Panc1 (cell line): ENCODE data around the gene CGREF1. TPM values are rescaled to one million over a fixed set of nuclear protein-coding genes. Genes with fewer than 3 reads are reported as not detected.

Experiments used
- ATAC-seq: fragments of 200-7000 bp; cut with Tn5 transposase; 2 replicates; pipeline ENCODE4 v1.9.1; 2020; ENCODE audit warnings: mild to moderate bottlenecking, moderate library complexity
- BruUV-seq: library from RNA; stranded (reverse); fragments of 400-500 nt; replicated peaks from 2 replicates; lab custom pipeline; 2021; lab: Mats Ljungman, UMichigan
- CTCF ChIA-PET: fragments of 300-600 bp; sonication (Branson Sonifier 250); formaldehyde crosslinking; loops from one replicate; lab custom pipeline; 2022; ENCODE audit warnings: antibody characterized with exemption; lab: Charles Lee
- POLR2A ChIA-PET: fragments of 300-600 bp; sonication (Branson Sonifier 250); formaldehyde crosslinking; loops from one replicate; lab custom pipeline; 2022; ENCODE audit warnings: antibody characterized with exemption; lab: Charles Lee
- DNase-seq: peaks from one replicate; pipeline ENCODE4 v3.0.0-alpha.2; 2010; ENCODE audit warnings: low read depth, low spot score
- H3K27ac ChIP-seq: 2 replicates; pipeline ENCODE4 v1.5.1; 2011; ENCODE audit warnings: mild to moderate bottlenecking, low read length, inconsistent platforms
- H3K27me3 ChIP-seq: fragments of 200-500 bp; sonication (Bioruptor generic); 2 replicates; pipeline ENCODE4 v1.6.0; 2014; ENCODE audit warnings: low read length, inconsistent platforms; ENCODE audit not compliant: control insufficient read depth, insufficient read depth
- H3K36me3 ChIP-seq: fragments of 200-500 bp; sonication (Bioruptor generic); 2 replicates; pipeline ENCODE4 v1.5.1; 2014; ENCODE audit warnings: inconsistent platforms, mild to moderate bottlenecking, low read length, moderate library complexity; ENCODE audit not compliant: control insufficient read depth, insufficient read depth
- H3K4me1 ChIP-seq: 2 replicates; pipeline ENCODE4 v1.5.1; 2011; ENCODE audit warnings: inconsistent platforms, mild to moderate bottlenecking, low read length, moderate library complexity; ENCODE audit not compliant: control insufficient read depth, insufficient read depth
- H3K4me3 ChIP-seq, 2 experiments: 2 replicates each; pipeline ENCODE4 v1.5.1; 2011 to 2012; ENCODE audit warnings: low read depth in 2 of 2, low read length in 2 of 2, mild to moderate bottlenecking in 2 of 2, inconsistent platforms in 1 of 2, moderate library complexity in 1 of 2
- H3K9me3 ChIP-seq: fragments of 200-500 bp; sonication (Bioruptor generic); 2 replicates; pipeline ENCODE4 v1.5.1; 2014; ENCODE audit warnings: low read depth, mild to moderate bottlenecking, inconsistent platforms, low read length, moderate library complexity; ENCODE audit not compliant: control insufficient read depth, insufficient read depth
- POLR2AphosphoS5 ChIP-seq: IDR thresholded peaks from 2 replicates; pipeline ENCODE4 v1.6.1; 2012; ENCODE audit warnings: mild to moderate bottlenecking, low read depth, low read length, moderate library complexity
- SIN3A ChIP-seq: IDR thresholded peaks from 2 replicates; pipeline ENCODE4 v1.6.1; 2012; ENCODE audit warnings: low read depth, mild to moderate bottlenecking, low read length, moderate library complexity, borderline replicate concordance; ENCODE audit not compliant: insufficient read depth
- TCF7L2 ChIP-seq: IDR thresholded peaks from 2 replicates; pipeline ENCODE4 v1.6.1; 2011; ENCODE audit warnings: mild to moderate bottlenecking, low read depth, low read length, inconsistent platforms
- in situ Hi-C: cut with HindIII; loops from 2 replicates; pipeline ENCODE4 v1.10.0; 2016; ENCODE audit warnings: low sequenced_read_pairs, low pct_unique_long_range_greater_than_20kb
- intact Hi-C: fragments of 100-400 bp; cut with micrococcal nuclease; formaldehyde crosslinking; loops from one replicate; pipeline ENCODE4 v1.10.0; 2022; ENCODE audit not compliant: unreplicated experiment
- total RNA-seq: library from RNA; stranded (reverse); gene quantifications from one replicate; pipeline ENCODE4 v1.2.1, GENCODE V29; 2021; ENCODE audit not compliant: unreplicated experiment
- TF ChIP-seq, protein P1 (sequence below): fragments of 450-650 bp; IDR thresholded peaks from 2 replicates; pipeline ENCODE4 v1.5.1; 2017; ENCODE audit warnings: mild to moderate bottlenecking
- TF ChIP-seq, protein P2 (sequence below), 2 experiments: IDR thresholded peaks; 2 replicates each; pipeline ENCODE4 v1.6.1; 2011 to 2012; ENCODE audit warnings: low read depth in 2 of 2, control low read depth in 1 of 2, low read length in 1 of 2, mild to moderate bottlenecking in 1 of 2, moderate library complexity in 1 of 2; ENCODE audit not compliant: insufficient read depth in 1 of 2

Gene CGREF1
- total RNA-seq, 1 experiment from 2014 or later: 10.1 TPM

DNA sequence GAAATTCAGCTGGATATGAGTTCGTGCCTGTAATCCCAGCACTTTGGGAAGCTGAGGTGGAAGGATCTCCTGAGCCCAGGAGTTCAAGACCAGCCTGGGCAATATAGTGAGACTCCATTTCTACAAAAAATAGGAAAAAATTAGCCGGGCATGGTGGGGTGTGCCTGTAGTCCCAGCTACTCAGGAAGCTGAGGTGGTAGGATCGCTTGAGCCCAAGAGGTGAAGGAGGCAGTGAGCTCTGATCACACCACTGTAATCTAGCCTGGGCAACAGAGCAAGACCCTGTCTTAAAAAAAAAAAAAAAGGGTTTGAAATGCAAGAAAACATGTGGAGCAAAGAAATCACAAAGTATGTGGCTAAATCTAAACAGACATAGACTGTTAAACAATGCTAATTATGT is 9.8 kb downstream of the CGREF1 start:
- BruUV-seq: no TSS peak

DNA sequence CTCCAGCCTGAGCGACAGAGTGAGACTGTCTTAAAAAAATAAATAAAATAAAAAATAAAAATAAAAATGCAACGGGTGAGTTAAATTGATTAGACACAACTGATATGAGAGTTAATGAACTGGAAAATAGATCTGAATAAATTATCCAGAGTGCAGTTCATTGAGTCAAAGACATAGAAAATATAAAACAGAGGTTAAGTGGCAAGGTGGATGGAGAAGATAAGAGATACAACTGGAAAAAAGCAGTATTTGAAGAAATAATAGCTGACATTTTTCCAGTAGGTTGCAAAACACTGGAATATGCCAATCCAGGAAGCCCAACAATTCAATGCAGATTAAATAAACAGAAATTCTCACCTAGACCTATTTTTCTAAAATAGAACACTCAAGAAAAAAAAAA is 10.7 kb downstream of the CGREF1 start:
- ChIA-PET POLR2A (interaction anchor here (0.6 to 0.7 kb wide), 3 partner anchors 30 to 201 kb away, joined by 3 read pairs; no protein-coding TSS in a partner anchor), CTCF (interaction anchor here (0.7 kb wide), 1 partner anchor 61 kb away, joined by 3 read pairs; no protein-coding TSS in a partner anchor)
- Histone ChIP-seq H3K4me1 (no peaks in the 10 kb centered on the region), H3K36me3 (no peaks in the 10 kb centered on the region), H3K27me3 (no peaks in the 10 kb centered on the region), H3K4me3 (no peak overlapping the region), H3K27ac (no peak overlapping the region), H3K9me3 (no peaks in the 10 kb centered on the region)
- TF ChIP-seq POLR2AphosphoS5: no peak
- no peak for TF ChIP-seq TCF7L2
- TF ChIP-seq, protein P1, sequence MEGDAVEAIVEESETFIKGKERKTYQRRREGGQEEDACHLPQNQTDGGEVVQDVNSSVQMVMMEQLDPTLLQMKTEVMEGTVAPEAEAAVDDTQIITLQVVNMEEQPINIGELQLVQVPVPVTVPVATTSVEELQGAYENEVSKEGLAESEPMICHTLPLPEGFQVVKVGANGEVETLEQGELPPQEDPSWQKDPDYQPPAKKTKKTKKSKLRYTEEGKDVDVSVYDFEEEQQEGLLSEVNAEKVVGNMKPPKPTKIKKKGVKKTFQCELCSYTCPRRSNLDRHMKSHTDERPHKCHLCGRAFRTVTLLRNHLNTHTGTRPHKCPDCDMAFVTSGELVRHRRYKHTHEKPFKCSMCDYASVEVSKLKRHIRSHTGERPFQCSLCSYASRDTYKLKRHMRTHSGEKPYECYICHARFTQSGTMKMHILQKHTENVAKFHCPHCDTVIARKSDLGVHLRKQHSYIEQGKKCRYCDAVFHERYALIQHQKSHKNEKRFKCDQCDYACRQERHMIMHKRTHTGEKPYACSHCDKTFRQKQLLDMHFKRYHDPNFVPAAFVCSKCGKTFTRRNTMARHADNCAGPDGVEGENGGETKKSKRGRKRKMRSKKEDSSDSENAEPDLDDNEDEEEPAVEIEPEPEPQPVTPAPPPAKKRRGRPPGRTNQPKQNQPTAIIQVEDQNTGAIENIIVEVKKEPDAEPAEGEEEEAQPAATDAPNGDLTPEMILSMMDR: no peak
- TF ChIP-seq, protein P2, sequence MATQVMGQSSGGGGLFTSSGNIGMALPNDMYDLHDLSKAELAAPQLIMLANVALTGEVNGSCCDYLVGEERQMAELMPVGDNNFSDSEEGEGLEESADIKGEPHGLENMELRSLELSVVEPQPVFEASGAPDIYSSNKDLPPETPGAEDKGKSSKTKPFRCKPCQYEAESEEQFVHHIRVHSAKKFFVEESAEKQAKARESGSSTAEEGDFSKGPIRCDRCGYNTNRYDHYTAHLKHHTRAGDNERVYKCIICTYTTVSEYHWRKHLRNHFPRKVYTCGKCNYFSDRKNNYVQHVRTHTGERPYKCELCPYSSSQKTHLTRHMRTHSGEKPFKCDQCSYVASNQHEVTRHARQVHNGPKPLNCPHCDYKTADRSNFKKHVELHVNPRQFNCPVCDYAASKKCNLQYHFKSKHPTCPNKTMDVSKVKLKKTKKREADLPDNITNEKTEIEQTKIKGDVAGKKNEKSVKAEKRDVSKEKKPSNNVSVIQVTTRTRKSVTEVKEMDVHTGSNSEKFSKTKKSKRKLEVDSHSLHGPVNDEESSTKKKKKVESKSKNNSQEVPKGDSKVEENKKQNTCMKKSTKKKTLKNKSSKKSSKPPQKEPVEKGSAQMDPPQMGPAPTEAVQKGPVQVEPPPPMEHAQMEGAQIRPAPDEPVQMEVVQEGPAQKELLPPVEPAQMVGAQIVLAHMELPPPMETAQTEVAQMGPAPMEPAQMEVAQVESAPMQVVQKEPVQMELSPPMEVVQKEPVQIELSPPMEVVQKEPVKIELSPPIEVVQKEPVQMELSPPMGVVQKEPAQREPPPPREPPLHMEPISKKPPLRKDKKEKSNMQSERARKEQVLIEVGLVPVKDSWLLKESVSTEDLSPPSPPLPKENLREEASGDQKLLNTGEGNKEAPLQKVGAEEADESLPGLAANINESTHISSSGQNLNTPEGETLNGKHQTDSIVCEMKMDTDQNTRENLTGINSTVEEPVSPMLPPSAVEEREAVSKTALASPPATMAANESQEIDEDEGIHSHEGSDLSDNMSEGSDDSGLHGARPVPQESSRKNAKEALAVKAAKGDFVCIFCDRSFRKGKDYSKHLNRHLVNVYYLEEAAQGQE (IDR thresholded peaks at IDR 0.05; ENCODE audit: insufficient read depth in 1 of 2, low read depth in 2 of 2, low read length in 1 of 2): no peak
- TF ChIP-seq SIN3A: no peak
- ATAC-seq: no peak
- no TSS peak for BruUV-seq
- in situ Hi-C loops: no loop called here
- intact Hi-C loops: no loop called here
- no peak for DNase-seq

More for the DNA sequence above, 9.8 kb downstream of the CGREF1 start:
- Histone ChIP-seq H3K9me3 (no peaks in the 10 kb centered on the region), H3K4me3 (no peak overlapping the region), H3K36me3 (no peaks in the 10 kb centered on the region), H3K27me3 (no peaks in the 10 kb centered on the region), H3K4me1 (no peaks in the 10 kb centered on the region), H3K27ac (no peak overlapping the region)
- intact Hi-C loops (no loop called here), in situ Hi-C loops (no loop called here)
- DNase-seq: no peak
- TF ChIP-seq SIN3A (no peak), POLR2AphosphoS5 (no peak), TCF7L2 (no peak)
- TF ChIP-seq, protein P2 (IDR thresholded peaks at IDR 0.05; ENCODE audit: insufficient read depth in 1 of 2, low read depth in 2 of 2, low read length in 1 of 2): no peak
- TF ChIP-seq, protein P1: no peak
- no peak for ATAC-seq
- POLR2A ChIA-PET: interaction anchor here (0.6 to 0.7 kb wide), 2 partner anchors 63 to 200 kb away, joined by 3 read pairs; no protein-coding TSS in a partner anchor
- CTCF ChIA-PET: interaction anchor here (0.7 kb wide), 1 partner anchor 61 kb away, joined by 3 read pairs; no protein-coding TSS in a partner anchor
